WTC11 (cell line): Measurements from ENCODE around the gene SMLR1. TPM values are rescaled to one million over a fixed set of nuclear protein-coding genes. Genes with fewer than 3 reads are reported as not detected.

ENCODE experiments used
- ATAC-seq: fragments of 200-7000 bp; cut with Tn5 transposase; 2 replicates; pipeline ENCODE4 v1.10.0; 2021; ENCODE audit warnings: mild to moderate bottlenecking, moderate library complexity
- CTCF ChIA-PET: fragments of 300-600 bp; sonication (Branson Sonifier 250); formaldehyde crosslinking; loops from one replicate; lab custom pipeline; 2021; ENCODE audit warnings: antibody characterized with exemption; lab: Charles Lee
- POLR2A ChIA-PET: fragments of 350-600 bp; sonication (Branson Sonifier 250); formaldehyde crosslinking; loops from one replicate; lab custom pipeline; 2021; ENCODE audit warnings: antibody characterized with exemption; lab: Charles Lee
- DNase-seq: peaks from one replicate; pipeline ENCODE4 v3.0.0; 2021; ENCODE audit warnings: low spot score
- H3K27ac Mint-ChIP-seq: 2 replicates; pipeline ENCODE4 v1.8.0; 2021; ENCODE audit warnings: mixed read lengths
- H3K27me3 Mint-ChIP-seq: 2 replicates; pipeline ENCODE4 v1.8.0; 2021; ENCODE audit warnings: low read depth, mild to moderate bottlenecking, moderate library complexity, mixed read lengths
- H3K36me3 Mint-ChIP-seq: 2 replicates; pipeline ENCODE4 v1.8.0; 2021; ENCODE audit warnings: mixed read lengths
- H3K4me1 Mint-ChIP-seq: 2 replicates; pipeline ENCODE4 v1.8.0; 2022; ENCODE audit warnings: mixed read lengths
- H3K4me3 Mint-ChIP-seq: 2 replicates; pipeline ENCODE4 v1.8.0; 2021; ENCODE audit warnings: mild to moderate bottlenecking, moderate library complexity, mixed read lengths
- H3K9me3 Mint-ChIP-seq: 2 replicates; pipeline ENCODE4 v1.8.0; 2021; ENCODE audit warnings: mixed read lengths
- CBFB ChIP-seq: sonication (generic); formaldehyde crosslinking; IDR thresholded peaks from 2 replicates; pipeline ENCODE4 v1.8.1; 2022; ENCODE audit warnings: mild to moderate bottlenecking, low read depth, missing genetic modification reagents
- ETV6 ChIP-seq: sonication (generic); formaldehyde crosslinking; IDR thresholded peaks from 2 replicates; pipeline ENCODE4 v1.8.1; 2022; ENCODE audit warnings: mild to moderate bottlenecking, missing genetic modification reagents
- GABPB1 ChIP-seq: sonication (generic); formaldehyde crosslinking; IDR thresholded peaks from 2 replicates; pipeline ENCODE4 v1.8.1; 2023; ENCODE audit warnings: mild to moderate bottlenecking, missing genetic modification reagents
- NFATC4 ChIP-seq: fragments of 250-450 bp; sonication (Bioruptor Pico); IDR thresholded peaks from 2 replicates; pipeline ENCODE4 v1.9.0; 2021; ENCODE audit warnings: mild to moderate bottlenecking
- NR2C2 ChIP-seq: sonication (generic); formaldehyde crosslinking; IDR thresholded peaks from 2 replicates; pipeline ENCODE4 v1.8.0; 2022; ENCODE audit warnings: mild to moderate bottlenecking, missing genetic modification reagents
- SMAD4 ChIP-seq: sonication (generic); formaldehyde crosslinking; IDR thresholded peaks from 2 replicates; pipeline ENCODE4 v1.8.0; 2022; ENCODE audit warnings: mild to moderate bottlenecking, missing genetic modification reagents
- TEAD1 ChIP-seq: sonication (generic); formaldehyde crosslinking; IDR thresholded peaks from 2 replicates; pipeline ENCODE4 v1.8.0; 2022; ENCODE audit warnings: mild to moderate bottlenecking, missing genetic modification reagents
- ZNF121 ChIP-seq: sonication (generic); formaldehyde crosslinking; IDR thresholded peaks from 2 replicates; pipeline ENCODE4 v1.8.0; 2023; ENCODE audit warnings: missing genetic modification reagents
- ZNF263 ChIP-seq: sonication (generic); formaldehyde crosslinking; IDR thresholded peaks from 2 replicates; pipeline ENCODE4 v1.8.1; 2022; ENCODE audit warnings: low read depth, mild to moderate bottlenecking, moderate library complexity, missing genetic modification reagents
- ZNF416 ChIP-seq: fragments of 250-450 bp; sonication (Bioruptor Pico); IDR thresholded peaks from 2 replicates; pipeline ENCODE4 v1.9.0; 2021; ENCODE audit warnings: mild to moderate bottlenecking, inconsistent platforms
- total RNA-seq: library from RNA; stranded (reverse); gene quantifications from 3 replicates; pipeline ENCODE4 v1.2.3, GENCODE V29; 2021
- TF ChIP-seq, protein P1 (sequence below): sonication (generic); formaldehyde crosslinking; IDR thresholded peaks from 2 replicates; pipeline ENCODE4 v1.8.1; 2023; ENCODE audit warnings: mild to moderate bottlenecking, moderate library complexity, missing genetic modification reagents
- TF ChIP-seq, protein P2 (sequence below): fragments of 250-450 bp; sonication (Bioruptor Pico); IDR thresholded peaks from 2 replicates; pipeline ENCODE4 v1.9.0; 2021; ENCODE audit warnings: mild to moderate bottlenecking
- TF ChIP-seq, protein P3 (sequence below): sonication (generic); formaldehyde crosslinking; conservative IDR thresholded peaks from 2 replicates; pipeline ENCODE4 v1.8.1; 2023; ENCODE audit warnings: mild to moderate bottlenecking, low read depth, missing genetic modification reagents, moderate library complexity
- TF ChIP-seq, protein P4 (sequence below): fragments of 250-450 bp; sonication (Bioruptor Pico); IDR thresholded peaks from 2 replicates; pipeline ENCODE4 v1.9.0; 2021; ENCODE audit warnings: mild to moderate bottlenecking
- TF ChIP-seq, protein P5 (sequence below): fragments of 250-450 bp; sonication (Bioruptor Pico); IDR thresholded peaks from 2 replicates; pipeline ENCODE4 v1.9.0; 2021; ENCODE audit warnings: moderate library complexity, mild to moderate bottlenecking, inconsistent platforms, borderline replicate concordance
- TF ChIP-seq, protein P6 (sequence below): fragments of 200-600 bp; IDR thresholded peaks from 2 replicates; pipeline ENCODE4 v1.8.0; 2022; ENCODE audit warnings: antibody characterized with exemption
- TF ChIP-seq, protein P7 (sequence below): sonication (generic); formaldehyde crosslinking; IDR thresholded peaks from 2 replicates; pipeline ENCODE4 v1.8.0; 2022; ENCODE audit warnings: mild to moderate bottlenecking, missing genetic modification reagents
- TF ChIP-seq, protein P8 (sequence below): sonication (generic); formaldehyde crosslinking; IDR thresholded peaks from 2 replicates; pipeline ENCODE4 v1.8.0; 2022; ENCODE audit warnings: mild to moderate bottlenecking, missing genetic modification reagents

SMLR1 gene
- total RNA-seq, 1 experiment from 2014 or later, result not detected

DNA sequence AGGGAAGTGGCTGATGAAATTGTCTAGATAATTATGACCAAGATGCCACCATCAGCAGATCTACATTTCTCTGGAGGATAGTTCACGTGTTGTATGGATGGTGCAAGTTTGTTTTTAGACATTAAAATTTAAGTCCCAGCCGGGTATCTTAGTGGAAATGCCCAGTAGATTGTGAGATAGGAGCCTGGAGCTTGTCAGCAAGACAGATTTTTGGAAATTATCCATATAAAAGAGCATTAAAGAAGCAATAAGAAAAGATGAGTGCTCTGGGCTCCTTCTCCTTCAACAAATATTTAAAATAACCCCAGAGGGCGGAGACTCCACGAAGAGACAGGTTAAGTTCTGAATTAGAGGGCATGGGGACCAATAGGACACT, 47.6 kb upstream of the SMLR1 start:
- Mint-ChIP-seq H3K27me3 (no peaks in the 10 kb centered on the region), H3K4me1 (no peaks in the 10 kb centered on the region), H3K36me3 (no peaks in the 10 kb centered on the region), H3K9me3 (peaks cover 10% of the 10 kb centered on the region), H3K4me3 (no peak overlapping the region), H3K27ac (no peak overlapping the region)
- TF ChIP-seq, protein P1, sequence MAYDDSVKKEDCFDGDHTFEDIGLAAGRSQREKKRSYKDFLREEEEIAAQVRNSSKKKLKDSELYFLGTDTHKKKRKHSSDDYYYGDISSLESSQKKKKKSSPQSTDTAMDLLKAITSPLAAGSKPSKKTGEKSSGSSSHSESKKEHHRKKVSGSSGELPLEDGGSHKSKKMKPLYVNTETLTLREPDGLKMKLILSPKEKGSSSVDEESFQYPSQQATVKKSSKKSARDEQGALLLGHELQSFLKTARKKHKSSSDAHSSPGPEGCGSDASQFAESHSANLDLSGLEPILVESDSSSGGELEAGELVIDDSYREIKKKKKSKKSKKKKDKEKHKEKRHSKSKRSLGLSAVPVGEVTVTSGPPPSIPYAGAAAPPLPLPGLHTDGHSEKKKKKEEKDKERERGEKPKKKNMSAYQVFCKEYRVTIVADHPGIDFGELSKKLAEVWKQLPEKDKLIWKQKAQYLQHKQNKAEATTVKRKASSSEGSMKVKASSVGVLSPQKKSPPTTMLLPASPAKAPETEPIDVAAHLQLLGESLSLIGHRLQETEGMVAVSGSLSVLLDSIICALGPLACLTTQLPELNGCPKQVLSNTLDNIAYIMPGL, result no peak
- no peak for TF ChIP-seq NR2C2 (CRISPR knock-in tag)
- no peak for TF ChIP-seq ZNF416 (CRISPR knock-in tag)
- ChIA-PET CTCF (no interaction called here), POLR2A (interaction anchor here (0.7 kb wide), 1 partner anchor 10 kb away, joined by 8 read pairs; no protein-coding TSS in a partner anchor)
- DNase-seq, result no peak
- ATAC-seq, result no peak

DNA sequence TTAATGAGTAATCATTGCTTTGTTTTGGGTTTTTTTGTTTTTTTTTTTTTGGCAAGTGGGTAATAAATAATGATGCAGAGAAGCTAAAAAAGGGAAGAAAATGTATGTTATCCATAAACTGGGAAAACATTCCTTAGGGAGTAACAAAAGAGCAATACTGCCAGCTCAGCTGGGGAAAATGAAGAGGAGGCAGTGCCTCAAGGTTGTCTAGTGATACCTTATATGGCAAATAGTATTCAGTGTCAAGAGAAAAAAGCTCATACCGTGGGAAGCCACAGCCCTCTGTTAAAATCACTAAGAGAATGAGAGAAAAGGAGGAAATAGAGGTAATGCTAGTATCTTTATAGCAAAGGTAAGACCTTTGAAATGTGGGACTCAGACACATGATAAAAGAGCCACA, 47.1 kb upstream of the SMLR1 start:
- Mint-ChIP-seq H3K36me3 (no peaks in the 10 kb centered on the region), H3K4me3 (no peak overlapping the region), H3K27ac (no peak overlapping the region), H3K4me1 (no peaks in the 10 kb centered on the region), H3K9me3 (peaks cover 10% of the 10 kb centered on the region), H3K27me3 (no peaks in the 10 kb centered on the region)
- POLR2A ChIA-PET, result interaction anchor here (0.7 kb wide), 1 partner anchor 10 kb away, joined by 8 read pairs; no protein-coding TSS in a partner anchor
- no peak for ATAC-seq
- no peak for DNase-seq
- CTCF ChIA-PET, result interaction anchor here (0.6 kb wide), 1 partner anchor 178 kb away, joined by 4 read pairs; no protein-coding TSS in a partner anchor
- no peak for TF ChIP-seq ZNF121 (CRISPR knock-in tag)

DNA sequence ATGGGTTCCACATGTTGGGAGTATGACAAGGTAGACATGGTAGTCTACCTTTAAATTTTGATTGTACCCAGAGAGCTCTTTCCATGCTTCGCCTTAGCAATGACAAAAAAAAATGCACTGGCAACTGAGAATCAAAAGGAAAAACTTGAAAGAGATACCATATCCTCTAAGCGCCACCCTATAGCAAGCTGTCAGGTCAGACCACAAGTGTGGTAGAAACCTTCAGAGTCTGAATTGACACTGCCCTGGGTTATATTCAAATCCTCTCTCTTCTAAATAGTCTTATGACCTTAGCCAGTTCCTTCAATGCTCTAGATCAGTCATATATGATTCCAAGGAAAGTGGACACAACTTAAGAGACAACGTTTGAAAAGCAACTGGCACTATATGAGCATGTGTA, 45.6 kb upstream of the SMLR1 start:
- H3K36me3 Mint-ChIP-seq, result no peaks in the 10 kb centered on the region
- CTCF ChIA-PET, result no interaction called here
- H3K9me3 Mint-ChIP-seq, result peaks cover 10% of the 10 kb centered on the region
- DNase-seq, result no peak
- no peak overlapping the region for H3K27ac Mint-ChIP-seq
- ATAC-seq, result no peak
- H3K4me3 Mint-ChIP-seq, result no peak overlapping the region
- H3K27me3 Mint-ChIP-seq, result no peaks in the 10 kb centered on the region
- no peaks in the 10 kb centered on the region for H3K4me1 Mint-ChIP-seq
- POLR2A ChIA-PET, result no interaction called here
- TF ChIP-seq NFATC4 (CRISPR knock-in tag), result no peak
- no peak for TF ChIP-seq CBFB
- TF ChIP-seq, protein P2, sequence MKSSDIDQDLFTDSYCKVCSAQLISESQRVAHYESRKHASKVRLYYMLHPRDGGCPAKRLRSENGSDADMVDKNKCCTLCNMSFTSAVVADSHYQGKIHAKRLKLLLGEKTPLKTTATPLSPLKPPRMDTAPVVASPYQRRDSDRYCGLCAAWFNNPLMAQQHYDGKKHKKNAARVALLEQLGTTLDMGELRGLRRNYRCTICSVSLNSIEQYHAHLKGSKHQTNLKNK, result no peak
- TF ChIP-seq, protein P3, sequence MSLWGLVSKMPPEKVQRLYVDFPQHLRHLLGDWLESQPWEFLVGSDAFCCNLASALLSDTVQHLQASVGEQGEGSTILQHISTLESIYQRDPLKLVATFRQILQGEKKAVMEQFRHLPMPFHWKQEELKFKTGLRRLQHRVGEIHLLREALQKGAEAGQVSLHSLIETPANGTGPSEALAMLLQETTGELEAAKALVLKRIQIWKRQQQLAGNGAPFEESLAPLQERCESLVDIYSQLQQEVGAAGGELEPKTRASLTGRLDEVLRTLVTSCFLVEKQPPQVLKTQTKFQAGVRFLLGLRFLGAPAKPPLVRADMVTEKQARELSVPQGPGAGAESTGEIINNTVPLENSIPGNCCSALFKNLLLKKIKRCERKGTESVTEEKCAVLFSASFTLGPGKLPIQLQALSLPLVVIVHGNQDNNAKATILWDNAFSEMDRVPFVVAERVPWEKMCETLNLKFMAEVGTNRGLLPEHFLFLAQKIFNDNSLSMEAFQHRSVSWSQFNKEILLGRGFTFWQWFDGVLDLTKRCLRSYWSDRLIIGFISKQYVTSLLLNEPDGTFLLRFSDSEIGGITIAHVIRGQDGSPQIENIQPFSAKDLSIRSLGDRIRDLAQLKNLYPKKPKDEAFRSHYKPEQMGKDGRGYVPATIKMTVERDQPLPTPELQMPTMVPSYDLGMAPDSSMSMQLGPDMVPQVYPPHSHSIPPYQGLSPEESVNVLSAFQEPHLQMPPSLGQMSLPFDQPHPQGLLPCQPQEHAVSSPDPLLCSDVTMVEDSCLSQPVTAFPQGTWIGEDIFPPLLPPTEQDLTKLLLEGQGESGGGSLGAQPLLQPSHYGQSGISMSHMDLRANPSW, result no peak
- no peak for TF ChIP-seq ETV6
- no peak for TF ChIP-seq ZNF263 (CRISPR knock-in tag)
- TF ChIP-seq TEAD1 (CRISPR knock-in tag), result no peak
- TF ChIP-seq, protein P4, sequence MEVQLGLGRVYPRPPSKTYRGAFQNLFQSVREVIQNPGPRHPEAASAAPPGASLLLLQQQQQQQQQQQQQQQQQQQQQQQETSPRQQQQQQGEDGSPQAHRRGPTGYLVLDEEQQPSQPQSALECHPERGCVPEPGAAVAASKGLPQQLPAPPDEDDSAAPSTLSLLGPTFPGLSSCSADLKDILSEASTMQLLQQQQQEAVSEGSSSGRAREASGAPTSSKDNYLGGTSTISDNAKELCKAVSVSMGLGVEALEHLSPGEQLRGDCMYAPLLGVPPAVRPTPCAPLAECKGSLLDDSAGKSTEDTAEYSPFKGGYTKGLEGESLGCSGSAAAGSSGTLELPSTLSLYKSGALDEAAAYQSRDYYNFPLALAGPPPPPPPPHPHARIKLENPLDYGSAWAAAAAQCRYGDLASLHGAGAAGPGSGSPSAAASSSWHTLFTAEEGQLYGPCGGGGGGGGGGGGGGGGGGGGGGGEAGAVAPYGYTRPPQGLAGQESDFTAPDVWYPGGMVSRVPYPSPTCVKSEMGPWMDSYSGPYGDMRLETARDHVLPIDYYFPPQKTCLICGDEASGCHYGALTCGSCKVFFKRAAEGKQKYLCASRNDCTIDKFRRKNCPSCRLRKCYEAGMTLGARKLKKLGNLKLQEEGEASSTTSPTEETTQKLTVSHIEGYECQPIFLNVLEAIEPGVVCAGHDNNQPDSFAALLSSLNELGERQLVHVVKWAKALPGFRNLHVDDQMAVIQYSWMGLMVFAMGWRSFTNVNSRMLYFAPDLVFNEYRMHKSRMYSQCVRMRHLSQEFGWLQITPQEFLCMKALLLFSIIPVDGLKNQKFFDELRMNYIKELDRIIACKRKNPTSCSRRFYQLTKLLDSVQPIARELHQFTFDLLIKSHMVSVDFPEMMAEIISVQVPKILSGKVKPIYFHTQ (CRISPR knock-in tag), result no peak
- TF ChIP-seq, protein P5, sequence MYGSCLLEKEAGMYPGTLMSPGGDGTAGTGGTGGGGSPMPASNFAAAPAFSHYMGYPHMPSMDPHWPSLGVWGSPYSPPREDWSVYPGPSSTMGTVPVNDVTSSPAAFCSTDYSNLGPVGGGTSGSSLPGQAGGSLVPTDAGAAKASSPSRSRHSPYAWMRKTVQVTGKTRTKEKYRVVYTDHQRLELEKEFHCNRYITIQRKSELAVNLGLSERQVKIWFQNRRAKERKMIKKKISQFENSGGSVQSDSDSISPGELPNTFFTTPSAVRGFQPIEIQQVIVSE (CRISPR knock-in tag), result no peak
- no peak for TF ChIP-seq GABPB1 (CRISPR knock-in tag)
- TF ChIP-seq NR2C2 (CRISPR knock-in tag), result no peak
- TF ChIP-seq, protein P6, sequence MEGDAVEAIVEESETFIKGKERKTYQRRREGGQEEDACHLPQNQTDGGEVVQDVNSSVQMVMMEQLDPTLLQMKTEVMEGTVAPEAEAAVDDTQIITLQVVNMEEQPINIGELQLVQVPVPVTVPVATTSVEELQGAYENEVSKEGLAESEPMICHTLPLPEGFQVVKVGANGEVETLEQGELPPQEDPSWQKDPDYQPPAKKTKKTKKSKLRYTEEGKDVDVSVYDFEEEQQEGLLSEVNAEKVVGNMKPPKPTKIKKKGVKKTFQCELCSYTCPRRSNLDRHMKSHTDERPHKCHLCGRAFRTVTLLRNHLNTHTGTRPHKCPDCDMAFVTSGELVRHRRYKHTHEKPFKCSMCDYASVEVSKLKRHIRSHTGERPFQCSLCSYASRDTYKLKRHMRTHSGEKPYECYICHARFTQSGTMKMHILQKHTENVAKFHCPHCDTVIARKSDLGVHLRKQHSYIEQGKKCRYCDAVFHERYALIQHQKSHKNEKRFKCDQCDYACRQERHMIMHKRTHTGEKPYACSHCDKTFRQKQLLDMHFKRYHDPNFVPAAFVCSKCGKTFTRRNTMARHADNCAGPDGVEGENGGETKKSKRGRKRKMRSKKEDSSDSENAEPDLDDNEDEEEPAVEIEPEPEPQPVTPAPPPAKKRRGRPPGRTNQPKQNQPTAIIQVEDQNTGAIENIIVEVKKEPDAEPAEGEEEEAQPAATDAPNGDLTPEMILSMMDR, result no peak
- TF ChIP-seq, protein P7, sequence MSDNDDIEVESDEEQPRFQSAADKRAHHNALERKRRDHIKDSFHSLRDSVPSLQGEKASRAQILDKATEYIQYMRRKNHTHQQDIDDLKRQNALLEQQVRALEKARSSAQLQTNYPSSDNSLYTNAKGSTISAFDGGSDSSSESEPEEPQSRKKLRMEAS (CRISPR knock-in tag), result no peak
- TF ChIP-seq, protein P8, sequence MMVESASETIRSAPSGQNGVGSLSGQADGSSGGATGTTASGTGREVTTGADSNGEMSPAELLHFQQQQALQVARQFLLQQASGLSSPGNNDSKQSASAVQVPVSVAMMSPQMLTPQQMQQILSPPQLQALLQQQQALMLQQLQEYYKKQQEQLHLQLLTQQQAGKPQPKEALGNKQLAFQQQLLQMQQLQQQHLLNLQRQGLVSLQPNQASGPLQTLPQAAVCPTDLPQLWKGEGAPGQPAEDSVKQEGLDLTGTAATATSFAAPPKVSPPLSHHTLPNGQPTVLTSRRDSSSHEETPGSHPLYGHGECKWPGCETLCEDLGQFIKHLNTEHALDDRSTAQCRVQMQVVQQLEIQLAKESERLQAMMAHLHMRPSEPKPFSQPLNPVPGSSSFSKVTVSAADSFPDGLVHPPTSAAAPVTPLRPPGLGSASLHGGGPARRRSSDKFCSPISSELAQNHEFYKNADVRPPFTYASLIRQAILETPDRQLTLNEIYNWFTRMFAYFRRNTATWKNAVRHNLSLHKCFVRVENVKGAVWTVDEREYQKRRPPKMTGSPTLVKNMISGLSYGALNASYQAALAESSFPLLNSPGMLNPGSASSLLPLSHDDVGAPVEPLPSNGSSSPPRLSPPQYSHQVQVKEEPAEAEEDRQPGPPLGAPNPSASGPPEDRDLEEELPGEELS (CRISPR knock-in tag), result no peak
- TF ChIP-seq SMAD4 (CRISPR knock-in tag), result no peak
